Panc1 (cell line): ENCODE data around the gene ESYT2. TPM values are rescaled to one million over a fixed set of nuclear protein-coding genes. Genes with fewer than 3 reads are reported as not detected.

Experiments used
- ATAC-seq: fragments of 200-7000 bp; cut with Tn5 transposase; 2 replicates; pipeline ENCODE4 v1.9.1; 2020; ENCODE audit warnings: mild to moderate bottlenecking, moderate library complexity
- BruUV-seq: library from RNA; stranded (reverse); fragments of 400-500 nt; replicated peaks from 2 replicates; lab custom pipeline; 2021; lab: Mats Ljungman, UMichigan
- CTCF ChIA-PET: fragments of 300-600 bp; sonication (Branson Sonifier 250); formaldehyde crosslinking; loops from one replicate; lab custom pipeline; 2022; ENCODE audit warnings: antibody characterized with exemption; lab: Charles Lee
- POLR2A ChIA-PET: fragments of 300-600 bp; sonication (Branson Sonifier 250); formaldehyde crosslinking; loops from one replicate; lab custom pipeline; 2022; ENCODE audit warnings: antibody characterized with exemption; lab: Charles Lee
- DNase-seq: peaks from one replicate; pipeline ENCODE4 v3.0.0-alpha.2; 2010; ENCODE audit warnings: low read depth, low spot score
- H3K27ac ChIP-seq: 2 replicates; pipeline ENCODE4 v1.5.1; 2011; ENCODE audit warnings: mild to moderate bottlenecking, low read length, inconsistent platforms
- H3K27me3 ChIP-seq: fragments of 200-500 bp; sonication (Bioruptor generic); 2 replicates; pipeline ENCODE4 v1.6.0; 2014; ENCODE audit warnings: low read length, inconsistent platforms; ENCODE audit not compliant: control insufficient read depth, insufficient read depth
- H3K36me3 ChIP-seq: fragments of 200-500 bp; sonication (Bioruptor generic); 2 replicates; pipeline ENCODE4 v1.5.1; 2014; ENCODE audit warnings: inconsistent platforms, mild to moderate bottlenecking, low read length, moderate library complexity; ENCODE audit not compliant: control insufficient read depth, insufficient read depth
- H3K4me1 ChIP-seq: 2 replicates; pipeline ENCODE4 v1.5.1; 2011; ENCODE audit warnings: inconsistent platforms, mild to moderate bottlenecking, low read length, moderate library complexity; ENCODE audit not compliant: control insufficient read depth, insufficient read depth
- H3K4me3 ChIP-seq, 2 experiments: 2 replicates each; pipeline ENCODE4 v1.5.1; 2011 to 2012; ENCODE audit warnings: low read depth in 2 of 2, low read length in 2 of 2, mild to moderate bottlenecking in 2 of 2, inconsistent platforms in 1 of 2, moderate library complexity in 1 of 2
- H3K9me3 ChIP-seq: fragments of 200-500 bp; sonication (Bioruptor generic); 2 replicates; pipeline ENCODE4 v1.5.1; 2014; ENCODE audit warnings: low read depth, mild to moderate bottlenecking, inconsistent platforms, low read length, moderate library complexity; ENCODE audit not compliant: control insufficient read depth, insufficient read depth
- POLR2AphosphoS5 ChIP-seq: IDR thresholded peaks from 2 replicates; pipeline ENCODE4 v1.6.1; 2012; ENCODE audit warnings: mild to moderate bottlenecking, low read depth, low read length, moderate library complexity
- SIN3A ChIP-seq: IDR thresholded peaks from 2 replicates; pipeline ENCODE4 v1.6.1; 2012; ENCODE audit warnings: low read depth, mild to moderate bottlenecking, low read length, moderate library complexity, borderline replicate concordance; ENCODE audit not compliant: insufficient read depth
- TCF7L2 ChIP-seq: IDR thresholded peaks from 2 replicates; pipeline ENCODE4 v1.6.1; 2011; ENCODE audit warnings: mild to moderate bottlenecking, low read depth, low read length, inconsistent platforms
- in situ Hi-C: cut with HindIII; loops from 2 replicates; pipeline ENCODE4 v1.10.0; 2016; ENCODE audit warnings: low sequenced_read_pairs, low pct_unique_long_range_greater_than_20kb
- intact Hi-C: fragments of 100-400 bp; cut with micrococcal nuclease; formaldehyde crosslinking; loops from one replicate; pipeline ENCODE4 v1.10.0; 2022; ENCODE audit not compliant: unreplicated experiment
- total RNA-seq: library from RNA; stranded (reverse); gene quantifications from one replicate; pipeline ENCODE4 v1.2.1, GENCODE V29; 2021; ENCODE audit not compliant: unreplicated experiment
- TF ChIP-seq, protein P1 (sequence below): fragments of 450-650 bp; IDR thresholded peaks from 2 replicates; pipeline ENCODE4 v1.5.1; 2017; ENCODE audit warnings: mild to moderate bottlenecking
- TF ChIP-seq, protein P2 (sequence below), 2 experiments: IDR thresholded peaks; 2 replicates each; pipeline ENCODE4 v1.6.1; 2011 to 2012; ENCODE audit warnings: low read depth in 2 of 2, control low read depth in 1 of 2, low read length in 1 of 2, mild to moderate bottlenecking in 1 of 2, moderate library complexity in 1 of 2; ENCODE audit not compliant: insufficient read depth in 1 of 2

Gene ESYT2
- total RNA-seq, 1 experiment from 2014 or later = 92.7 TPM

DNA sequence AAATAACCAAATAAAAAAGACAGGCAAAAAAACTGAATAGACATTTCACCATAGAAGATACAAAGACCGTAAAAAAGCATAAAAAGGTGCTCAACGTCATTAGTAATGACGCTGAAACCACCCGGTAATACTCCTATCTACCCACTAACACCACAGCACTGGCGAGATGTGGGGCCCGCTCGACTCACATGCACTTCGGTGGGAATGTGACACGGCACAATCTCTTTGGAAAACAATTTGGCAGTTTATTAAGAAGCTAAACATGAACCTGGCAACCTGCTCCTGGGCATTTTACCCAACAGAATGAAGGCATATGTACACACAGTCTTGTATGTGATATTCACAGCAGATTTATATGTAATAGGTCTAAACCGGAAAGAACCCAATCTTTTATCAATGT lies 81.9 kb downstream of the ESYT2 start:
- POLR2A ChIA-PET = no interaction called here
- H3K4me3 ChIP-seq = no peak overlapping the region
- CTCF ChIA-PET = no interaction called here
- no peak for ATAC-seq
- H3K4me1 ChIP-seq = no peaks in the 10 kb centered on the region
- H3K9me3 ChIP-seq = no peaks in the 10 kb centered on the region
- in situ Hi-C loops (no loop called here), intact Hi-C loops (no loop called here)
- no peaks in the 10 kb centered on the region for H3K27me3 ChIP-seq
- TF ChIP-seq TCF7L2 (no peak), POLR2AphosphoS5 (no peak), SIN3A (no peak)
- TF ChIP-seq, protein P1, sequence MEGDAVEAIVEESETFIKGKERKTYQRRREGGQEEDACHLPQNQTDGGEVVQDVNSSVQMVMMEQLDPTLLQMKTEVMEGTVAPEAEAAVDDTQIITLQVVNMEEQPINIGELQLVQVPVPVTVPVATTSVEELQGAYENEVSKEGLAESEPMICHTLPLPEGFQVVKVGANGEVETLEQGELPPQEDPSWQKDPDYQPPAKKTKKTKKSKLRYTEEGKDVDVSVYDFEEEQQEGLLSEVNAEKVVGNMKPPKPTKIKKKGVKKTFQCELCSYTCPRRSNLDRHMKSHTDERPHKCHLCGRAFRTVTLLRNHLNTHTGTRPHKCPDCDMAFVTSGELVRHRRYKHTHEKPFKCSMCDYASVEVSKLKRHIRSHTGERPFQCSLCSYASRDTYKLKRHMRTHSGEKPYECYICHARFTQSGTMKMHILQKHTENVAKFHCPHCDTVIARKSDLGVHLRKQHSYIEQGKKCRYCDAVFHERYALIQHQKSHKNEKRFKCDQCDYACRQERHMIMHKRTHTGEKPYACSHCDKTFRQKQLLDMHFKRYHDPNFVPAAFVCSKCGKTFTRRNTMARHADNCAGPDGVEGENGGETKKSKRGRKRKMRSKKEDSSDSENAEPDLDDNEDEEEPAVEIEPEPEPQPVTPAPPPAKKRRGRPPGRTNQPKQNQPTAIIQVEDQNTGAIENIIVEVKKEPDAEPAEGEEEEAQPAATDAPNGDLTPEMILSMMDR = no peak
- TF ChIP-seq, protein P2, sequence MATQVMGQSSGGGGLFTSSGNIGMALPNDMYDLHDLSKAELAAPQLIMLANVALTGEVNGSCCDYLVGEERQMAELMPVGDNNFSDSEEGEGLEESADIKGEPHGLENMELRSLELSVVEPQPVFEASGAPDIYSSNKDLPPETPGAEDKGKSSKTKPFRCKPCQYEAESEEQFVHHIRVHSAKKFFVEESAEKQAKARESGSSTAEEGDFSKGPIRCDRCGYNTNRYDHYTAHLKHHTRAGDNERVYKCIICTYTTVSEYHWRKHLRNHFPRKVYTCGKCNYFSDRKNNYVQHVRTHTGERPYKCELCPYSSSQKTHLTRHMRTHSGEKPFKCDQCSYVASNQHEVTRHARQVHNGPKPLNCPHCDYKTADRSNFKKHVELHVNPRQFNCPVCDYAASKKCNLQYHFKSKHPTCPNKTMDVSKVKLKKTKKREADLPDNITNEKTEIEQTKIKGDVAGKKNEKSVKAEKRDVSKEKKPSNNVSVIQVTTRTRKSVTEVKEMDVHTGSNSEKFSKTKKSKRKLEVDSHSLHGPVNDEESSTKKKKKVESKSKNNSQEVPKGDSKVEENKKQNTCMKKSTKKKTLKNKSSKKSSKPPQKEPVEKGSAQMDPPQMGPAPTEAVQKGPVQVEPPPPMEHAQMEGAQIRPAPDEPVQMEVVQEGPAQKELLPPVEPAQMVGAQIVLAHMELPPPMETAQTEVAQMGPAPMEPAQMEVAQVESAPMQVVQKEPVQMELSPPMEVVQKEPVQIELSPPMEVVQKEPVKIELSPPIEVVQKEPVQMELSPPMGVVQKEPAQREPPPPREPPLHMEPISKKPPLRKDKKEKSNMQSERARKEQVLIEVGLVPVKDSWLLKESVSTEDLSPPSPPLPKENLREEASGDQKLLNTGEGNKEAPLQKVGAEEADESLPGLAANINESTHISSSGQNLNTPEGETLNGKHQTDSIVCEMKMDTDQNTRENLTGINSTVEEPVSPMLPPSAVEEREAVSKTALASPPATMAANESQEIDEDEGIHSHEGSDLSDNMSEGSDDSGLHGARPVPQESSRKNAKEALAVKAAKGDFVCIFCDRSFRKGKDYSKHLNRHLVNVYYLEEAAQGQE (IDR thresholded peaks at IDR 0.05; ENCODE audit: insufficient read depth in 1 of 2, low read depth in 2 of 2, low read length in 1 of 2) = no peak
- peaks cover 25% of the 10 kb centered on the region; the same call in 1 of the 2 replicates for H3K36me3 ChIP-seq
- H3K27ac ChIP-seq = no peak overlapping the region
- DNase-seq = no peak
- no TSS peak for BruUV-seq

DNA sequence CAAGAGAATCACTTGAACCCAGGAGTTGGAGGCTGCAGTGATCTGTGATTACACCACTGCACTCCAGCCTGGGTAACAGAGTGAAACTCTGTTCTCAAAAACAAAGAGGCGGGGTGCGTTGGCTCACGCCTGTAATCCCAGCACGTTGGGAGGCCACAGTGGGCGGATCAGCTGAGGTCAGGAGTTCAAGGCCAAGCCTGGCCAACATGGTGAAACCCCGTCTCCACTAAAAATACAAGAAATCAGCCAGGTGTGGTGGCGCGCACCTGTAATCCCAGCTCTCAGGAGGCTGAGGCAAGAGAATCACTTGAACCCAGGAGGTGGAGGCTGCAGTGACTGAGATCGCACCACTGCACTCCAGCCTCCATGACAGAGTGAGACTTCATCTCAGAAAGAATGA lies 82.4 kb downstream of the ESYT2 start:
- H3K36me3 ChIP-seq = peaks cover 23% of the 10 kb centered on the region; the same call in 1 of the 2 replicates
- no peaks in the 10 kb centered on the region for H3K9me3 ChIP-seq
- CTCF ChIA-PET = no interaction called here
- no peak overlapping the region for H3K27ac ChIP-seq
- TF ChIP-seq, protein P1 = no peak
- no peak for TF ChIP-seq SIN3A
- TF ChIP-seq, protein P2 (IDR thresholded peaks at IDR 0.05; ENCODE audit: insufficient read depth in 1 of 2, low read depth in 2 of 2, low read length in 1 of 2) = no peak
- TF ChIP-seq POLR2AphosphoS5 = no peak
- TF ChIP-seq TCF7L2 = no peak
- intact Hi-C loops = no loop called here
- POLR2A ChIA-PET = no interaction called here
- ATAC-seq = no peak
- H3K27me3 ChIP-seq = no peaks in the 10 kb centered on the region
- in situ Hi-C loops = no loop called here
- no TSS peak for BruUV-seq
- no peaks in the 10 kb centered on the region for H3K4me1 ChIP-seq
- DNase-seq = no peak
- no peak overlapping the region for H3K4me3 ChIP-seq
